Iris pigment epithelial cell (primary cell): ENCODE measurements around the gene GLB1L3.
A peak's percentile ranks its signal among the peaks of the same experiment; 100 is the strongest.
"Not testable (repeated sequence)": the region's sequence is repeated elsewhere in the genome, so short reads cannot be mapped to it uniquely, and the experiment has no call there.

Source experiments
- DNase-seq: peaks from one replicate; pipeline ENCODE4 v3.0.0-alpha.2; 2011; ENCODE audit warnings: low read depth

The GLB1L3 gene

GRCh38 chr11:134317103-134317502 is 40.9 kb downstream of the GLB1L3 start:
- no peak for DNase-seq

GRCh38 chr11:134321373-134321772 is 45.2 kb downstream of the GLB1L3 start:
- not testable (repeated sequence) for DNase-seq

- no peak for DNase-seq
These were observed 46.4 kb downstream of the GLB1L3 start for GRCh38 chr11:134322553-134322952.

- no peak for DNase-seq
These were observed 52.3 kb downstream of the GLB1L3 start for GRCh38 chr11:134328433-134328832.

GRCh38 chr11:134330611-134331353 is 54.6 kb downstream of the GLB1L3 start:
- DNase-seq: no peak

GRCh38 chr11:134331354-134332188 is 55.4 kb downstream of the GLB1L3 start, which contains the start of gene GLB1L2:
Gene GLB1L2, plus strand, starts transcription at chr11:134331988. Its CDS starts 74 bp downstream, at chr11:134332062.
- peak; percentile 28 for DNase-seq

- no peak for DNase-seq
These were observed 56.0 kb downstream of the GLB1L3 start for GRCh38 chr11:134332189-134332631.

GRCh38 chr11:134332782-134333181 is 56.6 kb downstream of the GLB1L3 start:
- no peak for DNase-seq

GRCh38 chr11:134333312-134333711 is 57.1 kb downstream of the GLB1L3 start:
- no peak for DNase-seq

- DNase-seq: no peak
These were observed 57.8 kb downstream of the GLB1L3 start for GRCh38 chr11:134333946-134334345.

GRCh38 chr11:134334796-134335571 is 58.8 kb downstream of the GLB1L3 start:
- no peak for DNase-seq

- DNase-seq: no peak
These were observed 60.9 kb downstream of the GLB1L3 start for GRCh38 chr11:134337051-134337450.

- no peak for DNase-seq
These were observed 61.9 kb downstream of the GLB1L3 start for GRCh38 chr11:134338068-134338467.

- DNase-seq: no peak
These were observed 62.5 kb downstream of the GLB1L3 start for GRCh38 chr11:134338654-134339053.

- no peak for DNase-seq
These were observed 63.6 kb downstream of the GLB1L3 start for GRCh38 chr11:134339756-134340155.

- DNase-seq: no peak
These were observed 64.3 kb downstream of the GLB1L3 start for GRCh38 chr11:134340354-134340964.

GRCh38 chr11:134341805-134342571 is 65.8 kb downstream of the GLB1L3 start:
- no peak for DNase-seq

GRCh38 chr11:134342572-134343340 is 66.6 kb downstream of the GLB1L3 start:
- no peak for DNase-seq

GRCh38 chr11:134343646-134344045 is 67.5 kb downstream of the GLB1L3 start:
- DNase-seq: no peak
